Activated T-helper 17 cell treated with anti-CD3 and anti-CD28 coated beads, Interleukin-2, amount 50 U/mL, for 72 hours (primary cell): ENCODE measurements around the gene ERN1. TPM values are rescaled to one million over a fixed set of nuclear protein-coding genes. Genes with fewer than 3 reads are reported as not detected.
A peak's percentile ranks its signal among the peaks of the same experiment; 100 is the strongest.
"Not testable (repeated sequence)": the region's sequence is repeated elsewhere in the genome, so short reads cannot be mapped to it uniquely, and the experiment has no call there.

Experiments used
- ATAC-seq: fragments of 150-1000 bp; cut with Tn5 transposase; replicated peaks from 2 replicates; pipeline ENCODE4 v1.10.0; 2021; ENCODE audit warnings: mild to moderate bottlenecking, moderate library complexity
- H3K27ac Mint-ChIP-seq: one replicate; pipeline ENCODE4 v1.8.0; 2022; ENCODE audit warnings: mixed read lengths
- H3K27me3 Mint-ChIP-seq: one replicate; pipeline ENCODE4 v1.8.0; 2022; ENCODE audit warnings: mixed read lengths
- H3K36me3 Mint-ChIP-seq: one replicate; pipeline ENCODE4 v1.8.0; 2022; ENCODE audit warnings: low read depth, mild to moderate bottlenecking, mixed read lengths
- H3K4me1 Mint-ChIP-seq: one replicate; pipeline ENCODE4 v1.8.0; 2022; ENCODE audit warnings: mixed read lengths
- H3K4me3 Mint-ChIP-seq: one replicate; pipeline ENCODE4 v1.8.0; 2022; ENCODE audit warnings: mild to moderate bottlenecking, mixed read lengths
- H3K9me3 Mint-ChIP-seq: one replicate; pipeline ENCODE4 v1.8.0; 2022; ENCODE audit warnings: mixed read lengths
- total RNA-seq, 2 donors: library from RNA; stranded (reverse); gene quantifications; one replicate each; pipeline ENCODE4 v1.2.3, GENCODE V29; 2022

ERN1 gene
- 10 to 100 TPM; 42.2 to 93.3 TPM for total RNA-seq

DNA sequence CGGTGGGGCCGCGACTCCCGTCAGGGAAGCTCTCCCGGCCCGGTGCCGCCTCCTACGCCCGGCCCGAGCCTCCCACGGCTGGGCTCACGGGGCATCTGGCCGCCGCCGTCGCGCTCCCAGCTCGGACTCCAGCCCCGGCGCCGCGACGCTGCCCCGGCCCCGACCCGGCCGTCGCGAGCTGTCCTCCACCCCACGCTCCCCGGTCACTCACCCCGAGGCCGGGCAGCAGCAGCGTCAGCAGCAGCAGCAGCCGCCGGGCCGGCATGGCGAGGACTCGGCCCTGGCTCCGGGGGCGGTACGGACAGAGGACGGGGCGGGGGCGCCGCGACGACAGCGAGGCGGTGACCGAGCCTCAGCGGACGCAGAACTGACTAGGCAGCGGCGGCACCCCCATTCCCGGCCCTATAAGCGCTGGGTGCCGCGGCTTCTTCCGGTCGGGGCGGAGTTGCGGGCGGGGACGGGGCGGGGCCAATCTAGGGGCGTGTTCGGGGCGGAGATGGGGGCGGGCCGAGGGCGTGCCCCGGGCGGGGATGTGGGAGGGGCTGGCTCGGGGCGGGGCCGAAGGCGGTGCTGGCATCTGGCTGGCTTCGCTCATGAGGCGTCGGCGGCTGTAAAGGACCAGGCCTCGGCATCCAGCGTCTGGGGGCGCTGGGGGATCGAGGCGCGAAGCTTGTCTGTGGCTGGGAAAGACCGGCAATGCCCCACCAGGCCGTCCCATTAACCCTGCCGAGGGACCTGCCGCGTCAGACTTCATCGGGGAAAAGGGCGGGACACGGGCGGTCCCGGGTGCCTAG is at the start of gene ERN1:
Gene ERN1, minus strand, starts transcription at position 380 of the 794 bp plus-strand sequence. Its CDS starts 115 bp downstream, at position 265.
- H3K4me3 Mint-ChIP-seq, result peak within 1 kb of the TSS; percentile 98
- no peaks in the 10 kb centered on the region for H3K9me3 Mint-ChIP-seq
- ATAC-seq, result peak; percentile 81
- H3K36me3 Mint-ChIP-seq, result peaks cover 40% of the 10 kb centered on the region
- no peaks in the 10 kb centered on the region for H3K27me3 Mint-ChIP-seq
- H3K4me1 Mint-ChIP-seq, result peaks cover 35% of the 10 kb centered on the region
- H3K27ac Mint-ChIP-seq, result peak within 1 kb of the TSS; percentile 94

DNA sequence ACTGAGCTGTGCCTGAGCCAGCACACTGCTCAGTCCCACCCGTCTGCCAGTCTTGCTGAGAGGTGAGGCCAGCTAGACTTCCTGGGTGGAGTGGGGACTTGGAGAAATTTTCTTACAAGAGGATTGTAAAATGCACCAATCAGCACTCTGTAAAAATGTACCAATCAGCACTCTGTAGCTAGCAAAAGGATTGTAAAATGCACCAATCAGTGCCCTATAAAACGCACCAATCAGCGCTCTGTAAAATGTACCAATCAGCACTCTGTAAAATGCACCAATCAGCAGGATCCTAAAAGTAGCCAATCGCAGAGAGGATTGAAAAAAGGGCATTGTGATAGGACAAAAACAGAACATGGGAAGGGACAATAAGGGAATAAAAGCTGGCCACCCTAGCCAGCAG is 49.1 kb upstream of the ERN1 start:
- not testable (repeated sequence) for H3K27ac Mint-ChIP-seq, H3K36me3 Mint-ChIP-seq, H3K4me3 Mint-ChIP-seq

DNA sequence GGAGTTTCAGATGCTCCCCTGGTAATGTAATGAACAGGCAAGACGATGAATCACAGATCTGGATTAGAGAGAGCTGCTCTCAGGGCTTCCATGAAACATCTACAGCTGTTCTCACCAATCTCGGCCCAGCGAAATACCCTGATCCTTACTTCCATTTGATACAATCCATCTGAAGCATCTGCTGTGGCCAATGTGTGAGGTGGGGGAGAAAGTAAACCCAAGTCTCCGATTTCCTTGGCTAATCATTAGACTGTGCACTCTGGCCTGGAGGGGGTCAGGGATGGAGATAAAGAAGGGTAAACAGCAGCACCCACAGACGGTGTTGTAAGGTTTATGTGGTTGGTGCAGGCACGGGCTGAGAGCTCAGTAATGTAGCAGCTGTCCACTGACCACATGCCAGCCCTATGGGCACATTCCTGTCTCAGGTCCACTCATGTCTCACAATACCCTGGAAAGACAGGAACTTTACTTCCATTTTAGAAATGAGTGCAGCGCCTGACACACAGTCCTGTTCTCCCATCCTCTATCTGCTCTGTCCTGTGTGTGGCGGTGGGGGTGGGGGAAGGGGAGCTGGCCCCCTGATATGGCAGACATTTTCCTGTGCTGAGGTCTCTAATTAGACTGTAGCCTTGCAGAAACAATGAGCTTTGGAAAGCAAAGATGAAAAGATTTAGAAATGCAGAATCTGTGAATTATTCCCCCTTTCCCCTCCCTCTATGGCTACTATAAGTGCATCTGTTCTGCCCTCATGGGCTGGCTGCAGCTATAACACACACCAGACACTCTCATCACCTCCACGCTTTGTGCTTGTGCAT is 48.3 kb upstream of the ERN1 start:
- Mint-ChIP-seq H3K27me3 (no peaks in the 10 kb centered on the region), H3K27ac (no peak overlapping the region), H3K4me3 (no peak overlapping the region), H3K9me3 (no peaks in the 10 kb centered on the region), H3K4me1 (no peaks in the 10 kb centered on the region), H3K36me3 (no peaks in the 10 kb centered on the region)
- no peak for ATAC-seq

More for the DNA sequence above, 49.1 kb upstream of the ERN1 start:
- H3K4me1 Mint-ChIP-seq, ATAC-seq, H3K9me3 Mint-ChIP-seq, H3K27me3 Mint-ChIP-seq: not testable (repeated sequence)

DNA sequence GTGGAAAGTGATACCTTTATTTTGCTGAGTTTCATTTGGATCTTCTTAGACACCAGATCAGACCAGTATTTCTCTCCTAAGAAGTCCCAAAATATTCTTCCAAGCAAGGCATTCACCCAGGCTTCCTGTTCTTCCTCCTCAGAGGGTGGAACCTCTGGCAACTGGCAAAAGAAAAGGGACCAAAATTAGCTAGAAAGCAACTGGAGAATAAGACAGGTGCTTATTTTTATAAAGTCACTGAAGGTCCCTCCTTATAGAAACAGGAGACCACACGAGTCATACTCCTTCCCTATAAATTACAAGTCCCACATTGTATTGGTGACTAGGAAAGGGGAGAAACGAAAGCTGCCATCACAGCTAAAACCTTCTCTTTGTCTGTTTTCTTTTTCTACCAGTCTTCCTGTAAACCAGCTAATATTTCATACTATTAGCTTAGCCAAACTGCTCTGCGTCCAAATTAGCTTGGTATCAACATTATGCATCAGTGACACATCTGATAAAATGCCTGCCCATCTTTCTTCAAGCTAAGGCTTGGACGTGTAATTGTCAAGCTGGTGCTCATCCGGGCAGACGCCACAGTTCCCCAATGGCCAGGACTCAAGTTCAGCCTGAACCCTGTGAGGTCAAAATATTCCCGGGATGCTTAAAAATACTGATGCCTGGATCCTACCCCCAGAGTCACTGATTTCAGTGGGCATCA is 47.5 kb upstream of the ERN1 start:
- H3K9me3 Mint-ChIP-seq, result no peaks in the 10 kb centered on the region

DNA sequence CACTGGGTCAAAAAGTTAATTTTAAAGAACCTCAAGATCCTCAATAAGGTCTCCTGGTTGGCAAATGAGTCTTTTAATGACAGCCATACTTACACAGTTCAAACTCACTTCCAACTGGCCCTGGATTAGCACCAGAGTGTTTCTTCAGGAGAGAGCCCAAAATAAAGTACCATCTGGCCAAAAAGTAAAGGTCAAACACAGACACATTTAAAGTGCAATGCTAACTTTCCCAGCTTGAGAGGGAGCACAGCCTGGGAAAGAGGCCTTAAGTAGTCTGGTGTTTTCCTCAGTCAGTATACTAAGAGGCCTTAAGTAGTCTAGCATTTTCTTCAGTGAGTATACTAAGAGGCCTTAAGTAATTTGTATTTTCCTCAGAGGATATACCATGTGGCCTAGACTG is 46.6 kb upstream of the ERN1 start:
- H3K36me3 Mint-ChIP-seq, result peaks cover 9% of the 10 kb centered on the region
- no peak for ATAC-seq
- no peaks in the 10 kb centered on the region for H3K4me1 Mint-ChIP-seq
- H3K27me3 Mint-ChIP-seq, result no peaks in the 10 kb centered on the region
- H3K27ac Mint-ChIP-seq, result no peak overlapping the region
- no peaks in the 10 kb centered on the region for H3K9me3 Mint-ChIP-seq
- no peak overlapping the region for H3K4me3 Mint-ChIP-seq

More for the DNA sequence above, 47.5 kb upstream of the ERN1 start:
- no peak overlapping the region for H3K27ac Mint-ChIP-seq
- H3K27me3 Mint-ChIP-seq, result no peaks in the 10 kb centered on the region
- no peaks in the 10 kb centered on the region for H3K4me1 Mint-ChIP-seq
- H3K4me3 Mint-ChIP-seq, result no peak overlapping the region
- peaks cover 4% of the 10 kb centered on the region for H3K36me3 Mint-ChIP-seq
- no peak for ATAC-seq

DNA sequence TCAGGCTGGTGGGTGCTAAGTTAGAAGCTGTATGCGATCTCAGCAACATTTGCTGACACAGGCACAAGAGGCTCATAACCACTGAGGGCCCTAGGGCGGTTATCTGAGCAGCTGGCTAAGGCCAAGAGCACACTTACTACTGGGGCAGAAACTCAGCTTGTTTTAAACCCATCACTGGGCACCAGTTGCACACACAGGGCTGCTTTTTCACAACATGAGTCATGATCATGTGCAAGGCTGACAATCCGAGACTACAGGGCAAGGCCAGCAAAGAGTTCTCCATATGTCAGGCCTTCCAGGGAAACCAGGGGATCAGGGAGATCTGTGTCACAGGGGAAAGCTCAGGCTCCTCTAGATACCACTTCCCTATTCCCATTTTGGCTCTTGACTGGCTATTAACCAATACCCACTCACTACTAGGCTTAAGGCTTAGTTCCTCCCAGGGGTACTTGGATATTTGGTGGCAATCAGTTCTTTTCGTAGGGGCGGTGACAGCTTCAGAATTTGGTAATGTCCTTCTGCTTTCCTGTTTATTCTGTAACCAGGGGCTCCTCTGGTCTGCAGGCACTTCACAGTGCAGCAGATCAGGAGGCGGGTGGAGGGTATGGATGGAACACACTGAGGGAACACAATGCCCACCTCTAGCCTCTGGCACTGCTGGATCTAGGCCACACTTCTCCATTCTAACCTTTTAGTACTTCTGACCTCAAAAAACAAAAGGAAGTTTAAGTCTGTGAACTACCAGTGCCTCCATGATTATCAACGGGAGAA is 44.9 kb upstream of the ERN1 start:
- Mint-ChIP-seq H3K27me3 (no peaks in the 10 kb centered on the region), H3K9me3 (no peaks in the 10 kb centered on the region), H3K4me3 (no peak overlapping the region), H3K4me1 (no peaks in the 10 kb centered on the region), H3K36me3 (peaks cover 25% of the 10 kb centered on the region), H3K27ac (no peak overlapping the region)
- no peak for ATAC-seq

DNA sequence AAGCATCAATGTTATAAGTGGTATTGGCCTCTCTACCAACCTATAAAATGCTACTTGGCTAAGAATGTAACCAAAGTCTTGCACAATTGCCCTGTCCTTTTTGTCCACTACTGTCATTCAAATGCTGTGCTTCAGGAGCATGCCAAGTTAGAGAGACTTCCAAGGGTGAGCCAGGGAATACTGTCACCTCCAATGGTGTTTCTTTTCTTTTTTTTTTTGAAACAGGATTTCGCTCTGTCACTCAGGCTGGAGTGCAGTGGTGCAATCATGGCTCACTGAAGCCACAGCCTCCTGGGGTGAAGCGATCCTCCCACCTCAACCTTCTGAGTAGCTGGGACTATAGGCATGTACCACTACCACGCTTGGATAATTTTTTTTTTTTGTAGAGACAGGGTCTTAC is 43.7 kb upstream of the ERN1 start:
- Mint-ChIP-seq H3K36me3 (peaks cover 31% of the 10 kb centered on the region), H3K4me1 (no peaks in the 10 kb centered on the region), H3K27me3 (no peaks in the 10 kb centered on the region), H3K9me3 (no peaks in the 10 kb centered on the region), H3K27ac (no peak overlapping the region), H3K4me3 (no peak overlapping the region)
- no peak for ATAC-seq

DNA sequence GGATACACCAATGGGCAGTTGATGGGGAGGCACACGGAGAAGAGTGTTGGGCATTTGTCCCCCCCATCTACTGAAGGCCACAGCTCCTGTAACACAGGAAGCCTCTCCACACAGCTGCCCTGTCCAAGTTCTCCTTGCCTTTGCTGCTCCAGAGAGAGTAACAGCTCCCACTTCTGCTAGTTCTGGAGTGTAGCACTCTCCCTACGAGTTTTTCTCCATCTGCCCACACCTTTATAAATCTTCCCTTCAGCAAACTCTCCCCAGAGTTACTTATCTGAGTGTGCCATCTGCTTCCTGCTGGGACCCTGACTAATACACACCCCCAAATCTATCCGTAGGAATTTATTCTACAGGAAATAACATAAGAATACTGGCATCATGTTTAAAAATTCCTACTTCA is 42.6 kb upstream of the ERN1 start:
- Mint-ChIP-seq H3K4me1 (no peaks in the 10 kb centered on the region), H3K27ac (no peak overlapping the region), H3K9me3 (no peaks in the 10 kb centered on the region), H3K36me3 (peaks cover 42% of the 10 kb centered on the region), H3K4me3 (no peak overlapping the region), H3K27me3 (no peaks in the 10 kb centered on the region)
- no peak for ATAC-seq

DNA sequence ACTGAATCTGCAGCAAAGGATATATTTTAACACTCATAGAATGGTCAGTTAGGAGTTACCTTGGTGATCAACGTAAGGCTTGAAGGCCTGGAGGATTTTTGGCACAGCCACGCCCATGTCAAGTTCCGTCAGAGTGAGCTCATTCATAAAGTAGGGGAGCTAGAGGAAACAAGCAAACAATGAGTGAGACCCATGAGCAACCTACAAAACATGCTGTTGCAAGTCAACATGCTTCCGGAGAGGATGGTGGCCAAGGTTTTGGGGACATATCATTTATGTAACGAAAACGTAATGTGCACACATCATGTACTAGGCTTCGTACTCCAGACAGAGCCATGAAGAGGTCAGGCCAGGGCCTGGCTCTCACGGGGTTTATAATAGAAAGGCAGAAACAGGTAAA is 41.1 kb upstream of the ERN1 start:
- H3K36me3 Mint-ChIP-seq, result peaks cover 42% of the 10 kb centered on the region
- no peak overlapping the region for H3K4me3 Mint-ChIP-seq
- H3K9me3 Mint-ChIP-seq, result no peaks in the 10 kb centered on the region
- H3K4me1 Mint-ChIP-seq, result no peaks in the 10 kb centered on the region
- no peak for ATAC-seq
- no peaks in the 10 kb centered on the region for H3K27me3 Mint-ChIP-seq
- no peak overlapping the region for H3K27ac Mint-ChIP-seq

DNA sequence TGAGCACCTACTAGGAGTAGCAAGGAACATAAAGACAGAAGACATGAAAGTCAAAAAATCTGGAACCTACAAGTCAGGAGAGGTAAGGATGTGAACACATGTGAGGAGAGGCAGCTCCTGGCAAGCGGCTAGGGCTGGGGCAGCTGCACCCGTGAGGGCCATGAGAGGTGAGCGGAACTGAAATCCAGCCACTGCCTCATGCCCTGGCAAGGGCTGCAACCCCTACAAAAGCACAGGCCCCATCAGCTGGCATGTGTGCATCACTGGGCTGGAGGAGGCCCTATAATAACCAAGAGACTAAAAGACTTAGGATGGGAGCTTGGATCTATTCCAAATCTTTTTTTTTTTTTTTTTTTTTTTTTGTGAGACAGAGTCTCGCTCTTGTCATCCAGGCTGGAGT is 40.3 kb upstream of the ERN1 start:
- Mint-ChIP-seq H3K27me3 (no peaks in the 10 kb centered on the region), H3K27ac (no peak overlapping the region), H3K4me1 (no peaks in the 10 kb centered on the region), H3K36me3 (peaks cover 42% of the 10 kb centered on the region), H3K4me3 (no peak overlapping the region), H3K9me3 (no peaks in the 10 kb centered on the region)
- no peak for ATAC-seq

DNA sequence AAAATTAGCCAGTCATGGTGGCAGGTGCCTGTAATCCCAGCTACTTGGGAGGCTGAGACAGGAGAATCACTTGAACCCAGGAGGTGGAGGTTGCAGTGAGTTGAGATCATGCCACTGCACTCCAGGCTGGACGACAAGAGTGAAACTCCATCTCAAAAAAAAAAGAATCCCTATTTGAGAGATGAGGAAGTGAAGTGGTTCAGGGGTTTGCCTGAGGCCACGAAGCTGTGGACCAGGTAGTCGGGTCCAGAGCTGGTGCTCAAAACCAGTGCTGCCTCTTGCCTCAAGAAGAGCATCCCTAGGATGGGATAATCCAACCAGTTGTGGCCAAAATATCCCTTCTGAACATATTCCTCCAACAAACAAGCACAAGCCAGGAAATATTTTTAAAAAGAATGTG is 37.7 kb upstream of the ERN1 start:
- H3K36me3 Mint-ChIP-seq, result peaks cover 40% of the 10 kb centered on the region
- not testable (repeated sequence) for H3K9me3 Mint-ChIP-seq, ATAC-seq, H3K27me3 Mint-ChIP-seq, H3K4me1 Mint-ChIP-seq, H3K4me3 Mint-ChIP-seq, H3K27ac Mint-ChIP-seq

DNA sequence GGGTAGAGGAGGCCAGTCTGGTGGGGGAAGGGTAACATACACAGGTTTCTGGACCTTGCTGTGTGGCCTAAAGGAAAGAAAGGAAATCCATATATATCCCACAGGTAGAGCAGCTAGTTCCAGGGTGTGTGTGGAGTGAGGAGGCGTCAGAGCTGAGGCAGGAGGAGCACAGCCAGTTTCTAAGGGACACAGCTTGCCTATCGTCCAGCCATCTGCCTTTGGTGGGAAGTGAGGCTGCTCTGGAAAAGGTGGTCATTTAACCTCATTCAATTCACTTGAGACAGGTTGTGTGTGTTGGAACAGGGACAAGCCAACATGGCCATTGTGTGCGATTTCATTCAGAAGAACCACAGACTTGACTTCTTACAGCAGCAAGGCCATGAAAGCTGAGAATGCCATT is 36.9 kb upstream of the ERN1 start:
- H3K27ac Mint-ChIP-seq, result no peak overlapping the region
- ATAC-seq, result no peak
- peaks cover 36% of the 10 kb centered on the region for H3K36me3 Mint-ChIP-seq
- H3K4me3 Mint-ChIP-seq, result no peak overlapping the region
- no peaks in the 10 kb centered on the region for H3K27me3 Mint-ChIP-seq
- no peaks in the 10 kb centered on the region for H3K9me3 Mint-ChIP-seq
- no peaks in the 10 kb centered on the region for H3K4me1 Mint-ChIP-seq

DNA sequence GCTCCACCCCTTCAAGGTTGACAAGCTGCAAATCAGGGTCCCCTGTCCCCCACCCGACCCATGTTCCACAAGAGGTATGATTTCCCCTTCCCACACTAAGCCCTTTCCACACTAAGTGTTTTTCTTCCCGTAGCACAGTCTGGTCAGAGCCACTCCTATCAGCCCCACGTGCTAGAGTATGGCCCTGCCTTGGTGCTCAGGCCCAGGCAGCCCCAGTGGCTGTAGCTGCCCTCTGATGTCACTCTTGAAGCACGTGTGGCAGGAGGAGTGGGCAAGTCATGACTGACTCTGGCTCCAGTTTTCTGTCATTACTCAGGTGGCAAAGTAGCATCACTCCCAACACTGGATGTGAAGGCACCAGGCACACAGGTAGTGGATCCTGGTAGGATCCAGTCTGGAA is 35.4 kb upstream of the ERN1 start:
- Mint-ChIP-seq H3K4me1 (no peaks in the 10 kb centered on the region), H3K4me3 (no peak overlapping the region), H3K27me3 (no peaks in the 10 kb centered on the region), H3K27ac (no peak overlapping the region), H3K9me3 (no peaks in the 10 kb centered on the region), H3K36me3 (peaks cover 22% of the 10 kb centered on the region)
- ATAC-seq, result no peak

DNA sequence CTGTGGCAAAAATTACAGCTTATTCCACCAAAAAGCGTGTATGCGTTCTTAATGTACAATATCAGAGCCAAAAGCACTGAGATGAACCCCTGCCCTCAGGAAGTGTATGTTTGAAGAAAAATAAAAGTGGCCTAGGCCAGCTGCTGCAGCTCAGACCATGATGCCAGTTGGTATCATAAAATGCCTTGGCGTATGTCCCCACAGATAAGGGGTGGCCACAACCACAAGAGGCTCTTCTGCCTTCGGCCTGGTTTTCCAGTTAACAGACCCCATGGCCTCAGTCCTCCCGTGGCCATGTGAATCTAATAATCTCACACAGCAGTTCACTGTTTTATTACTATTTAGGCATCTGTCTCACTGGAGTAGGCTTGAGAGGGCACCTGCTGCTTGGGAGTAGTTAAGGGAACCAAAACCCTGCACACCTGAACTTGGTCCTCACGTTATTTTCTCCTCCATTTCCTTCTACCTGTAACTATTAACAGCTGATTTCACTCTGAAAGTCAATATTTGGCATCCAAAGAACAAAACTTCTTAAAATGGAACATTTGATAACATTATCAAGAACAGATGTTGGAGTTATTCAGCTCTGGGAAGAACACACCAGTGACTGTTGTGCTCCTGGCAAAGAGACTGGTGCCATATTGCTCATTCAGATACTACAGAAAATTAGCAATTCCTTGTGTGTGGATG is 34.8 kb upstream of the ERN1 start:
- Mint-ChIP-seq H3K4me1 (no peaks in the 10 kb centered on the region), H3K4me3 (no peak overlapping the region), H3K27me3 (no peaks in the 10 kb centered on the region), H3K36me3 (peaks cover 15% of the 10 kb centered on the region), H3K9me3 (no peaks in the 10 kb centered on the region), H3K27ac (no peak overlapping the region)
- ATAC-seq, result no peak
